Epidermal melanocyte (primary cell): ENCODE results near the gene RBPMS2.
"Not testable (repeated sequence)": the region's sequence is repeated elsewhere in the genome, so short reads cannot be mapped to it uniquely, and the experiment has no call there.

Experiments
- DNase-seq: peaks from one replicate; pipeline ENCODE4 v3.0.0; 2011; ENCODE audit warnings: low spot score; ENCODE audit not compliant: insufficient read length

RBPMS2 gene

DNA sequence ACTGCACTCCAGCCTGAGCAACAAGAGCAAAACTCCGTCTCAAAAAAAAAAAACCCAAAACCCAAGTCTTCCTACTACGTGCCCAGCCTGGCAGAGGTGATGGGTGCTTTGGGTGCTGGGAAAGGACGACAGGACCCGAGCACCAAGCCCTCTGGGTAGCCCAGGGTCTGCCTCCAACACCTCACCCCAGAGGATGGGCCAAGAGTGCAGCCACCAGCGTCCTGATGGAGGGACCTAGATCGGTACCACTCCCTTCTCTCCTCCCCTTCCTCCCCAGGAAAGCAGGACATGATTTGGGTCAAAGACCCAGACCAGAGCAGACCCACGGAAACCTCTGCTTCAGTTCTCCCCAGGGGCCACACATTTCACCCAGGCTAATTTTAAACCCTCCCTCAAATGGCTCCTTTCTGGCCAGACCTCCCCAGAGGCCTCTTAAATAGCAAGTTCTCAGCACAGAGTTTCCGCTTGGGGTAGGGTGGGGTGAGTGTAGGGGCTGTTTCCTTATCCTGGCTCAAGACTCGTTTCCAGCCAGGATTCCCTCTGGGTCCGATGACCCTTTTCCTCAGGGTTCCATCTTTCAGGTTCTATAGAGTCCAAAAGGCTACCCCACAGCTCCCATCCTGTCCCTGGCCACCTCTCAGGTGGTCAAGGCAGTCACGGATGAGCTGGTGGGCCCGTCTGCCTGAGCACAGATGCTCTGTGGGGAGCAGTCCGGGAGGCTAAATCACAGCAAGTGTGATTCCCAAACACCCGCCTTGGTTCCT is 20.5 kb downstream of the RBPMS2 start:
- DNase-seq: no peak

DNA sequence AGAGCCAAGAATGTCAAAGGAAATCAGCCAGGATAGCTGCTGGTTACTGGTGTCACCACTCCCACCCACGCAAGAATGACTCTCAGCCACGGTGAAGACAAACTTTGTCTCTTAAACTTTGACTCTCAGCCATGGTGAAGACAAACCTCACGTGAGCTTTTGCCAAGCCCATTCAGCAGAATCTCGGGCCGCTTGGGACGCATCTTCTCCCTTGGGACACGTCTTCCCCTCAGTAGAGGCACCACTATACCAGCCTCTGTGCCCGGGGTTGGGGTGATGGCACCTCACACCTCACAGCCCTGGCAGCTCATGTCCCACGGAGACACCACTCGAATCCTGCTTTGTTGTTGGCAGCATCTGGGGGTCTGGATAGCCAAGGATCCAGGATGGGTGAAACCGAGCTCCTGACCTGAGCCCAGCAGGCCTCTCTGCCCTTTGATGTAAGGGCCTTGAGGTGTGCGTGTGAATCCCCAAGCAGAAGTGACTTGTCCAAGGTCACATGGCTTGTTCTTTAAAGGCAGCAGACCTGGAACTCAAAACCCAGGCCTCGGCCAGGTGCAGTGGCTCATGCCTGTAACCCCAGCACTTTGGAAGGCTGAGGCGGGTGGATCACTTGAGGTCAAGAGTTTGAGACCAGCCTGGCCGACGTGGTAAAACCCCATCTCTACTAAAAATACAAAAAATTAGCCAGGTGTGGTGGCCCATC is 21.8 kb downstream of the RBPMS2 start:
- no peak for DNase-seq

GRCh38 chr15:64751464-64751863 is 23.9 kb downstream of the RBPMS2 start:
- DNase-seq: no peak

- DNase-seq: no peak
Measured at GRCh38 chr15:64749999-64750657, 25.3 kb downstream of the RBPMS2 start.

DNA sequence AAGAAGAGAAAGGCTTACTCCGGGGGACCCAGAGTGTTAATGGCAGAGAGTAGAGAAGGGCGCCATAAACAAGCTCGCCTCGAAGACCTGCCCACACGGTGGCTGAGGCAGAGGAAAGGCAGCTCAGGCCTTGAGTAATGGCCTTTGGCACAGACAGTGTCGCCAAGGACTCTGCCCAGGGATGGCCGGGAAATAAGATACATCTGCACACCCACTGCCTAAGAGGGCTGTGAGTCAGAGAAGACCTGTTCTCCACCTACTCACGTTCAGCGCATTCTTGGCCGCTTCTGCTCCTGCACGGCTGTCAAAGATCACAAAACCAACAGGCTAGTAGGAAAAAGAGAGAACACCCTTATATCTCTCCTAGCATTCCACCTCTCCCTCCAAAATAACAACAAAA is 26.2 kb downstream of the RBPMS2 start:
- DNase-seq: no peak

DNA sequence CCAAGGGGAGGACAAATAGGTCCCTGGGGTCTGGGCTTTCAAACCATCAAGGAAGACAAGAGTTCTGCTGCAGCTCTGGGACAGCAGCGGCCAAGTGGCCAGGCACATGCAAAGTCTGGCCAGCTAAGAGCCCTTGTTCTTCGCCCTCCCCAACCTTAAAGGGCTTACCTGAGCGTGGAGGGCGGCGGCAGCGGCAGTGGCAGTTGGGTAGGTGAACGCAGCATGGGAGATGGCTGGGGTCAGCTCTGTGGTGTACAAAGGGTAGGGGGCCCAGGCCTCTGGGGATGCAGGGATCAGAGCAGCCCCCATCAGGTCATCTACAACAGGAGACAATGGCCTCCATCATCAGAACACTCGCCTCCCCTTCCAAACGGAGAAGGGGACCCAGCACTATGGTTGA is 27.1 kb downstream of the RBPMS2 start:
- no peak for DNase-seq

DNA sequence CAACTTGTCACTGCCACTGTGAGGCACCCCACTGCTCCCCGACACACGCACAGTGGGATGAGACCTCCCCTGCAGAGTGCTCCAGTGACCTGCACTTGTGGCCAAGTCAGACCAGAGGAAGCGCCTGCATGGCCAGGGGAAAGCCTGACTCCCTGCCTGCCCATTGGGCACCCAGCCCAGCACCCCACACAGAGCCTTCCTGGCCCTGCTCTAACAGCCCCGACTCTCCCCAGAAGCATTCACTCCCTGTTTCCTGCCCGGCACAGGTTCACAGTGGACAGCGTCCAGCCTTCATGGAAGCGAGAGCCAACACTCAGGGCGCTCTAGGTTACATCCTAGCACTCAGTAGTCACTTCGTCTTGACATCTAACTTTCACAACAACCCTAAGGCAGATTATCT is 27.8 kb downstream of the RBPMS2 start:
- DNase-seq: no peak

DNA sequence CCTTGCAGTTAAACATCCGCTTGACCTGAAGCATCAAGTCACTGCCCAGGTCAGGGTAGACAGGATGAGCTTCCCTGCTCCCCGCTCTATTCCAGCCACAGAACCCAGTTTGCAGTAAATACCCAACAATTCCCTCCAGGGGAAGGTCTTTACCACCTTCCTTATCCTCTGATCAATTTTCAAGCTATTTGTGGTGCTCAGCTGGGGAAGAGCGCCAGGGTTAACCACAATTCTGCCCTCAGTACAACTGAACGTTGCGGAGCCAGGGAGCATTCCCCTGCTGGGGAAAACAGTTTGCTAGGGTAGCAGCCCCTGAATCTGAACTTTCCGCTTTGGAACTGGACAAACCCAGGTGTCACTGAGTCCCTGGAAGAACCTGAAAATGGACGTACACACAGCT is 28.5 kb downstream of the RBPMS2 start:
- no peak for DNase-seq

DNA sequence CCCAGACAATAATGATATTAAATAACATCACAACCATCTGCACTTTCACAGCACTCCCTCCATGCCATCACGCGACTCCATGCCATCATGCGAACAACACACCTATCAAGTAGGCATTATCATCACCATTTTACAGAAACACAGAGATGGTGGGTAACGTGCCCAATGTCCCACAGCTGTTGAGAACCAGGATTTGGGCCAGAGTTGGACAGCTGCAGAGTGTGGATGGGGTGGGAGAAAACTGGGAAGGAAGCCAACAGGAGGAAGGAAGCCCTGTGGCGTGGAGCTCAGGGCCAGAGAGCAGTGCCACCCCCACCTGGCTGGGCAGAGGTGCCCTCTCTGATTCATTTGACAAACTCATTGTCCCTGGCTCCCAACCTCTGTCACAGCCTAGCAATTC is 29.0 kb downstream of the RBPMS2 start:
- DNase-seq: no peak

- DNase-seq: no peak
Measured at GRCh38 chr15:64743691-64744090, 31.7 kb downstream of the RBPMS2 start.

- no peak for DNase-seq
Measured at GRCh38 chr15:64742921-64743320, 32.5 kb downstream of the RBPMS2 start.

GRCh38 chr15:64742385-64742784 is 33.0 kb downstream of the RBPMS2 start:
- DNase-seq: no peak

GRCh38 chr15:64741708-64742107 is 33.7 kb downstream of the RBPMS2 start:
- DNase-seq: not testable (repeated sequence)

DNA sequence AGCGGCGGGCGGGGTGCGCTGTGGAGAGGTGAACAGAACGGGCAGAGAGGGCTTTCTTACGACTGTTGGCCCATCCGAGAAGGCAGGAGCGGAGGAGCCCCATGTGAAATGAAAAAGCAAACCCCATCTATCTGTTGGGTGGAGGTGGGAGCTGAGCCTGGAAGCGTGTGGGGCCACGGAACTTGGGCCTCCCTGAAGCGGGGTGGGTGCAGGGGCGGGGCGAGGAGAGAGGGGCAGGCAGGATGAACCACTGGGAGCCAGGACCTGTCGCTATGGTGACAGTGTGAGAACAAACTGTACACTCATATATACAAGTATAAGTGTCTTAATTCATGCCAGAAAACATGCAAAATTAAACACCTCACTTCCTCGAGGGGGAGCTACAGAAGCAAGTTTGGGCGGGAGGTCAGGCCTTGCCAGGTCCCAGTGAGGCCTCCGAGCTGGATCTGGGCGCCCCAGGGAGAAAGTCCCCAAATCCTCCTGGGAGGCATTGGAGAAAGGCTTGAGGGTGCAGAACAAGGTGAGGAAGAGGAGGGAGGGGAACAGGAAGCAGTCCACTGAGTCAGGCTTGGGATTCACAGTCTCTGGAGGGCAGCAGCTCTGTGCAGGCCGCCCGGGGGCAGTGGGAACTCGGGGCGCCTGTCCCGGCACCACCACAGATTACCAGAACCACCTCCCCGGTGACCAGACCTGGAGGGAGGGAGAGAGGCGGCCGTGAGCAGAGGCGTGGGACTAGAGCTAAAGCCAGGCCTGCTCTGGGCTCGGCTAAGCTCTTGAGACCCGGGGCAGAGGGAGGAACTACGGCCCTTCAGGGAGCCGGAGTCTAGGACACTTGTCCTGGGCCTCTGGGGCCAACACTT is 34.8 kb downstream of the RBPMS2 start:
- DNase-seq: no peak

GRCh38 chr15:64739577-64740143 is 35.7 kb downstream of the RBPMS2 start:
- no peak for DNase-seq

GRCh38 chr15:64739156-64739555 is 36.2 kb downstream of the RBPMS2 start:
- DNase-seq: no peak

DNA sequence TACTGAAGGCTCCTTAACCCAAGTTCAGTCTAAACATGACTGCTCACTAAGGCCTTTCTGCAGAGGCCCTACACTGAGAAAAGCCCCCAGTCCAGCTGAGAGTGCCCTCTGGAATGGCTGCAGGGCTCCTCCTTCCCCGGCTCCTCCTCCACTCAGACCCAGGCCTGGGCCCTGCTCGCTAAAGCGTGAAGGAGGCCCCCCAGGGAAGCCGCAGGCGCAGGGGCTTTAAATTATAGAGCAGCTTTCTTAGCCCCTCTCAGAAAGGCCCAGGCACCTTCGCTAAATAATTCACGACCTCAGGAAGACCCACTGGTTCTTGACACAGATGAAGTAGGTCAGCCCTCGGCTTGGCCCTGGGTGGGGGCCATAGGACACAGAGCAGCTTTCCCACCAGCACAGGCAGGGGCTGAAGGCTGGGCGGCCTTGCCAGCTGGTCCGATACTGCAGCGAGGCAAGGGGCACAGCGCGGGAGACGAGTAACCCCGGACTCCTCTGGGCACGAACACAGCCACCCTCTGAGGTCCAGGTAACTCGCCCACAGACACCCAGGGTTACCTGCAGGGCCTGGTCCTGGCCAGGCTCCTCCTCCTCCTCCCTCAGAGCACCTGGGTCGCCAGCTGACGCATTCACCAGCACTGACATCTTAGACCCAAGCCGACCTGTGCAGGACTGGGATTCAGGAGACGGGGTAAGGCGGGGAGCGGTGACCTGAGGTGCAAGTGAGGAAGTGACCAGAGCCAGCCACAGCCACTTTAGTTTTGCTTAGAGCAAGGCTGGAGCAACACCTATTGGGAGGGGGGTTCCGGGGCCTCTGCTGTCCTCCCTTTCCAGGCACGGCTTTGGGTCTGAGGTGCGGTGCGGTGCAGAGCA is 36.9 kb downstream of the RBPMS2 start:
- DNase-seq: no peak

DNA sequence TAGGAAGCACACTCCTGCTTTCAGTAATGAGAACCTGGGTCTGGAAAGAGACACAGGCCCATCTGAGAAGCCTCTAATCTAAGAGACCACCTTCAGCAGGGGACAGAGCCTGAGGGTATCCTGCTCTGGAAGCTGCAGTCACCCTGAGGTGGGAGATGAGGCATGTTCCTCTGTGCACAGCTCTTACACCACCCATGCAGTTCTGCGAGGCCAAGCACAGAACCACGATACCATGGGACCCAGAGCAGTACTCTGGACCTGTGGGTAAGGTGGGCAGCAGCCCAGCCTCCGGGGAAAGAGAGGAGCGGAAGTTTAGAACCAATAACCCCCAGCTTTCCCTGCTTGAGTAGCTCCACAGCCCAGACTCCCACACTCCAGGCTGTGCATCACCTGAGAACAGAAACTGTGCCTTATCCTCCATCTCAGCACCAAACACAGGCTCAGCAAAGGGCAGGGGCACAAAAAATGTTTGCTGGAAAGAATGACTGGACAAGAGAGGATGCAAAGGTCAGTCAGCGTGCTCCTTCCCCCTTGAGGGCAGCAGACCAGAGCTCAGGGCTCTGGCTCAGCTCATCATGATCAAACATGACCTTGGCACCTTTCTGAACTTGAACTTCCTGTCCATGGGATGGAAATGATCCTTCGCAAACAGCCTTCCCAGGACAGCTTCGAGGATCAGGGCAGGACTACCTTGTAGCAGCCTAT is 43.1 kb downstream of the RBPMS2 start:
- no peak for DNase-seq

- DNase-seq: no peak
Measured at GRCh38 chr15:64731805-64732151, 43.6 kb downstream of the RBPMS2 start.
